GM13977 (cell line): ENCODE results near the gene PACS2.
A peak's percentile ranks its signal among the peaks of the same experiment; 100 is the strongest.
"Not testable (repeated sequence)": the region's sequence is repeated elsewhere in the genome, so short reads cannot be mapped to it uniquely, and the experiment has no call there.

Experiments used
- DNase-seq: peaks from one replicate; pipeline ENCODE4 v3.0.0; 2012; ENCODE audit warnings: low spot score
- in situ Hi-C: fragments of 300-500 bp; cut with MboI; formaldehyde crosslinking; loops from one replicate; pipeline ENCODE4 v1.12.0; 2022; ENCODE audit warnings: low sequenced_read_pairs, low pct_unique_long_range_greater_than_20kb, mixed read lengths, inconsistent platforms; ENCODE audit not compliant: unreplicated experiment
- TF ChIP-seq, protein P1 (sequence below): IDR thresholded peaks from 2 replicates; pipeline ENCODE4 v1.5.1; 2012; ENCODE audit warnings: mild to moderate bottlenecking, control low read depth; ENCODE audit not compliant: insufficient read depth; ENCODE audit errors: extremely low read depth, missing control alignments

PACS2 gene

DNA sequence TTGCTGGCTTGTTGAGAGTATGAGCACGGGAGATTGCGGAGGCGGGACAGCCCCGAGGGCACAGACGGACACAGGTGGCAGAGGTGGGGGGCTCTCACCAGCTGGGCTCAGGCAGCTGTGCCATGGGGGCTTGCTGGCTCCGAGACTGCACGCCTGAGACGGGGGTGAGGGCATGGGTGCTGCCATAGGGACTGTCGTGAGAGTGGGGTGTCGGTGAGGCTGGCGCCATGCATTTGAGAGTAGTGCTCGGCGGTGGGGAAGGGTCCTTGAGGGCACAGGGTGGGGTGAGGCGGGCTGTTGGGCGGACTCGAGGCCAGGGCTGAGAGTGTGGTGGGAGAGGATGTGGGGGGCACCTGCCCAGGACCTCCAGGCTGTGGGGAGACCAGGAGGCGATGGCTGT, 43.1 kb downstream of the PACS2 start:
- in situ Hi-C loops, result no loop called here
- DNase-seq, result no peak

DNA sequence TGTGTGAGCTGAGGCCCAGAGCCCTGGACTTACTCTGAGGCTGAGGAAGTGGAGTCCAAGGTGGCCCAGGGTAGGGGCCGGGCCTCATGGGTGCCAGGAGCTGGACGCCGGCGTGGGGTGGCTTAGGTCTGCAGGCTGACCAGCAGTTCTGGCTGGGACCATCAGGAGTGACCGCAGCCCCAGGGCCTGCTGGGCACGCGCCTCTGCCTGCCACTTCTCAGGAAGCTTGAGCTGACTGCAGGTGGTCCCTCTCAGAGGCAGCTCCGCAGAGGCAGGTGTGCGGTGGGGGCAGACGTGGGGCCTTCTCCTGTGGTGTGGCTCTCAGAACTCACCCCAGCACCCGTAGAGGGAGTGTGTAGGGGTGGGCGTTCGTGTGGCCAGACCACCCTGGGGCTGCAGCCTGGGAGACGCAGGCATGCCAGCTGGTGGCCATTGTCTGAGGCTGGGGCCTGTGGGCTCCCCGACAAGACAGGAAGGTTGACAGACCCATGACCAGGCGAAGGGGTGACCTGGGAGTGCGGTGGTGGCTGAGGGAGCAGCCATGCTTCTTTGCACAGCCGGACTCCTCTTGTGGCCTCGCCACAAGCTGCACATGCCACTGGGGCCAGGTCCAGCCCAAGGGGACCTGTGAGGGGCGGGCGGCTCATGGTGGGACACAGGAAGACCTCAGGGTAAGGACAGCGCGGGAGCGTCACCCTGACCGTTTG, 43.7 kb downstream of the PACS2 start:
- in situ Hi-C loops, result no loop called here
- TF ChIP-seq, protein P1, sequence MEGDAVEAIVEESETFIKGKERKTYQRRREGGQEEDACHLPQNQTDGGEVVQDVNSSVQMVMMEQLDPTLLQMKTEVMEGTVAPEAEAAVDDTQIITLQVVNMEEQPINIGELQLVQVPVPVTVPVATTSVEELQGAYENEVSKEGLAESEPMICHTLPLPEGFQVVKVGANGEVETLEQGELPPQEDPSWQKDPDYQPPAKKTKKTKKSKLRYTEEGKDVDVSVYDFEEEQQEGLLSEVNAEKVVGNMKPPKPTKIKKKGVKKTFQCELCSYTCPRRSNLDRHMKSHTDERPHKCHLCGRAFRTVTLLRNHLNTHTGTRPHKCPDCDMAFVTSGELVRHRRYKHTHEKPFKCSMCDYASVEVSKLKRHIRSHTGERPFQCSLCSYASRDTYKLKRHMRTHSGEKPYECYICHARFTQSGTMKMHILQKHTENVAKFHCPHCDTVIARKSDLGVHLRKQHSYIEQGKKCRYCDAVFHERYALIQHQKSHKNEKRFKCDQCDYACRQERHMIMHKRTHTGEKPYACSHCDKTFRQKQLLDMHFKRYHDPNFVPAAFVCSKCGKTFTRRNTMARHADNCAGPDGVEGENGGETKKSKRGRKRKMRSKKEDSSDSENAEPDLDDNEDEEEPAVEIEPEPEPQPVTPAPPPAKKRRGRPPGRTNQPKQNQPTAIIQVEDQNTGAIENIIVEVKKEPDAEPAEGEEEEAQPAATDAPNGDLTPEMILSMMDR, result no peak
- DNase-seq, result no peak

More for the DNA sequence above, 43.1 kb downstream of the PACS2 start:
- TF ChIP-seq, protein P1, result no peak

DNA sequence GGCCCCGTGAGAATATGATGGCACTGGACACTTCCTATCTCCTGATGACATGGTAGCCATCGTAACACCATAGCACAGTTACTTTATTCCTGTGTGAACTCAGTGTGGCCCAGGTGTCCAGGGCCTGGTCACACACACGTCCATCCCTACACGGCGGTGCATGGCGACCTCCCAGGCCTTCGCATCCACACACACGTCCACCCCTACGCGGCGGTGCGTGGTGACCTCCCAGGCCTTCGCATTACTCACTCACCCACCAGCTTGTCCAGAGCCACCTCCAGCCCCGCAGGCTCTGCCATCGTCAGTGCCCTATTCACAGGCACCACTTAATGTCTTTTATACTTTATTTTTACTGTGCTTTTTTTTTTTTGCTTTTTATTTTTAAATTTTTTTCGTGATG, 44.4 kb downstream of the PACS2 start:
- TF ChIP-seq, protein P1, result no peak
- no peak for DNase-seq
- in situ Hi-C loops, result no loop called here

DNA sequence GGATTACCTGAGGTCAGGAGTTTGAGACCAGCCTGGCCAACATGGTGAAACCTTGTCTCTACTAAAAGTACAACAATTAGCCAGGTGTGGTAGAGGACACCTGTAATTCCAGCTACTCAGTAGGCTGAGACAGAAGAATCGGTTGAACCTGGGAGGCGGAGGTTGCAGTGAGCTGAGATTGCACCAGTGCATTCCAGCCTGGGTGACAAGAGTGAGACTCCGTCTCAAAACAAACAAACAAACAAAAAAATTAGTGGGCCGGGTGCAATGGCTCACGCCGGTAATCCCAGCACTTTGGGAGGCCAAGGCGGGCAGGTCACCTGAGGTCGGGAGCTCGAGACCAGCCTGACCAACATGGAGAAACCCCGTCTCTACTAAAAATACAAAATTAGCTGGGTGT, 46.9 kb downstream of the PACS2 start:
- in situ Hi-C loops, DNase-seq: not testable (repeated sequence)

DNA sequence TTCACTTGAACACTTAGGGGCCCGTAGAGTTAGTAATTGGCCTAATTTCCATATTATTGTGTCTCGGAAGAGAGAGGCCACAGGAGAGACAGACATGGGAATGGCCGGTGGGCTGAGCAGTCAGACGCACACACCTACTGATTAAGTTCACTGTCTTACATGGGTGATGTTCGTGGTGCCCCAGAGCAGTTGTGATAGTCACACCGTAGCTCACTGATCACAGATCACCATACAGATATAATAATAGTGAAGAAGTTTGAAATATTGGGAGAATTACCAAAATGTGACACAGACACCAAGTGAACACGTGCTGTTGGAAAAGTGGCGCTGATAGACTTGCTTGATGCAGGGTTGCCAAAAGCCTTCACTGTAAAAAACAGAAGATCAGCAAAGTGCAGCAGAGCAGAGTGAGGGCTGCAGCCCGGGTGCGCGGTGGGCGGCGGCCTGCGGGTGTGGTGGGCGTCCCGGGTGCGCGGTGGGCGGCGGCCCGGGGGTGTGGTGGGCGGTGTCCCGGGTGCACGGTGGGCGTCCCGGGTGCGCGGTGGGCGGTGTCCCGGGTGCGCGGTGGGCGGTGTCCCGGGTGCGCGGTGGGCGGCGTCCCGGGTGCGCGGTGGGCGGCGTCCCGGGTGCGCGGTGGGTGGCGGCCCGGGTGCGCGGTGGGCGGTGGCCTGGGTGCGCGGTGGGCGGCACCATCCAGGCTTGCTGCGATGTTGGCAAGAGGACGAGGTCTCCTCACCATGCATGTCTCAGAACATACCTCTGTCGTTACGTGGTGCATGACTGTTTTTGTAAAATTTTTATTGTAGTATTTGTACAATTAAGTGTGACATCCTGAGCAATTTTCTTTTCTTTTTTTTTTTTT, 49.5 kb downstream of the PACS2 start:
- DNase-seq, result peak; percentile 81
- TF ChIP-seq, protein P1, result no peak
- in situ Hi-C loops, result no loop called here

DNA sequence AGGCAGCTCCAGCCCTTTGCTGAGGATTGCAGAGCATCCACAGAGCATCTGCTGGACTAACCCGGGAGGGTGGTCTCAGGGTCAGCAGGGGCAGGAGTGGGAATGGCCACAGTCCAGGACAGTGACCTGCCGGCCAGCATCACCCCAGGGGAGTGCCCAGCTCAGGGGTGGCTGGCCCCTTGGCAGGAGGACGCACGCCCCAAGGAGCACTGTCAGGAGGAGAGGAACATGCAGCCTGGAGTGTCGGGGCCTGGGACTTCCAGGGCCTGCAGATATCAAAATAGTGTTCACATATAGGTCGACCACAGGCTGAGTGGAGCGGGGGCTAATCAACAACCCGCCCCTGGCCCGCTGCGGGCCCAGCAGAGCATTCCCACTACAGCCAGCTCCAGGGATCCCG, 50.6 kb downstream of the PACS2 start:
- TF ChIP-seq, protein P1, result no peak
- no peak for DNase-seq
- in situ Hi-C loops, result no loop called here

DNA sequence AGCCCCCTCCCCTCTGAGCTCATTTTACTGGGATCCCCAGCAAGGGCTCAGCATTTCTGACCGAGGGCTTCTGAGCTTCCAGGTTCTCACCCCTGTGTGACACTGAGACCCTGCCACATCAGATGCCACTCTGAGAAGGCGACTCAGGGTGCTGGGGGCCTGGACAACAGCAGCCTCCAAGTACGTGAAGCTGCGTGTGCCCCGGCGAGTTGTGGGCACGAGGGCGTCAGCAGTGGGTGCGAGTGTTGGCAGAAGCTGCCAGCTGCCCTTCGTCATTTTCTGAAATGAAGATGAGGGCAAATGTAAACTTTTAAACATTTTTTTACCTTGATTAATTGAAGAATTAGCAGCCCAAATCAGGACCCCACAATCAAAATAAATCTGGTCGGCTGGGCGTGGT, 51.1 kb downstream of the PACS2 start:
- DNase-seq, result no peak
- TF ChIP-seq, protein P1, result no peak
- in situ Hi-C loops, result no loop called here
